Right lobe of liver (tissue), 4 donors: ENCODE results near the gene EIF3L.

Experiments used
- POLR2A ChIP-seq: fragments of 450-650 bp; IDR thresholded peaks from one replicate; pipeline ENCODE4 v1.6.1; 2017; ENCODE audit warnings: antibody characterized with exemption, mild to moderate bottlenecking
- TF ChIP-seq, protein P1 (sequence below), 4 donors: fragments of 200-600 bp in 3 of 4; fragments of 450-650 bp in 1 of 4; IDR thresholded peaks; one replicate each; pipeline versions ENCODE4 v1.5.1 to v1.8.0; 2016 to 2022; ENCODE audit warnings: antibody characterized with exemption in 4 of 4, mild to moderate bottlenecking in 2 of 4
- donor health status: DM: no; HTN: no; CAD: no.
- donor health status: DM: no; HTN: no; CAD: no.
- donor health status: DM: no; HTN: yes; CAD: no.

DNA sequence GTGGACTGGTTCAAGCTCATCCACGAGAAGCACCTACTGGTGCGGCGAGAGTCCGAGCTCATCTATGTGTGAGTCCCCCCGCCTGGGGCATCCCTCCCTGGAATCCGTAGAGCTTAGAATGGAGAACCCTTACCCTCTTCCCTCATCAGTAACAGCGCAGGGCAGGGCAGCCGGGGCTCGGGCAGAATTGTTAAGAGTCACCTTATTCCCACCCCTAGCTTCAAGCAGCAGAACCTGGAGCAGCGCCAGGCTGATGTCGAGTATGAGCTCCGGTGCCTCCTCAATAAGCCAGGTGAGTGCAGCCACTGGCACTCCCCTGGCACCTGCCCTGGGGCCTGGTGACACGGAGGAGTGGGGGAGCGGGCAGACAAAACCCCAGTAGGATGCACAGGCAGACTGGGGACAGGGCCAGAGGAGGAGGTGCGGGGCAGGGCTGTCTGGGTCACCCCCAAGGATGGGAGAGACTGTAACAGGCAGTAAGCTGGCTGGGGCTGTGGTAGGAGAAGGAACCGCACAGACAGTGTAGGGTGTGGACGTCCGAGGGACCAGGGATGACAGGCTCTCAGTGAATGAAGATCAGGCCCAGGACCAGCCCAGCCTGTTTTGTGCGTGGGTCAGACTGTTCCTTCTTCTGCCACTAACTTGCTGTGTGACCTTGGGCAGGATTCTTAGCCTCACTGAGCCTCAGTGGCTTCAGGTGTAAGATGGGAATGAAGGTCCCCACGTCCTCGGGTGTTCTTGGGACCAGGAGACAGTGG lies 83.8 kb downstream of the EIF3L start:
- TF ChIP-seq, protein P1, sequence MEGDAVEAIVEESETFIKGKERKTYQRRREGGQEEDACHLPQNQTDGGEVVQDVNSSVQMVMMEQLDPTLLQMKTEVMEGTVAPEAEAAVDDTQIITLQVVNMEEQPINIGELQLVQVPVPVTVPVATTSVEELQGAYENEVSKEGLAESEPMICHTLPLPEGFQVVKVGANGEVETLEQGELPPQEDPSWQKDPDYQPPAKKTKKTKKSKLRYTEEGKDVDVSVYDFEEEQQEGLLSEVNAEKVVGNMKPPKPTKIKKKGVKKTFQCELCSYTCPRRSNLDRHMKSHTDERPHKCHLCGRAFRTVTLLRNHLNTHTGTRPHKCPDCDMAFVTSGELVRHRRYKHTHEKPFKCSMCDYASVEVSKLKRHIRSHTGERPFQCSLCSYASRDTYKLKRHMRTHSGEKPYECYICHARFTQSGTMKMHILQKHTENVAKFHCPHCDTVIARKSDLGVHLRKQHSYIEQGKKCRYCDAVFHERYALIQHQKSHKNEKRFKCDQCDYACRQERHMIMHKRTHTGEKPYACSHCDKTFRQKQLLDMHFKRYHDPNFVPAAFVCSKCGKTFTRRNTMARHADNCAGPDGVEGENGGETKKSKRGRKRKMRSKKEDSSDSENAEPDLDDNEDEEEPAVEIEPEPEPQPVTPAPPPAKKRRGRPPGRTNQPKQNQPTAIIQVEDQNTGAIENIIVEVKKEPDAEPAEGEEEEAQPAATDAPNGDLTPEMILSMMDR (IDR thresholded peaks at IDR 0.05) = no peak
- TF ChIP-seq POLR2A = no peak
